ENCODE results near the gene DNAH9. TPM values are rescaled to one million over a fixed set of nuclear protein-coding genes. Genes with fewer than 3 reads are reported as not detected.

Gene DNAH9
- total and polyA plus RNA-seq, 8 donors, result 0.28 to 18.3 (median 0.42) TPM; not detected in 2

- H3K9me3 ChIP-seq, result no peaks in the 10 kb centered on the region
- H3K36me3 ChIP-seq, result no peaks in the 10 kb centered on the region
- WGBS, 5 donors, result 14 to 28% (median 19%) methylated on average over 6 of the region's 6 CpGs
- intact Hi-C loops (cut with DNase I; ENCODE audit: low total_unique reads), result no loop called here
- peaks cover 4 to 15% (median 12%) of the 10 kb centered on the region in 4 donors for H3K4me1 ChIP-seq
- TF ChIP-seq POLR2AphosphoS5 (IDR thresholded peaks at IDR 0.05), result peak in 1 of 3 donors; percentile 11
- TF ChIP-seq POLR2A (IDR thresholded peaks at IDR 0.05), result no peak
- peak overlapping the region in 2 of 5 donors; percentile 20 to 45 for H3K27ac ChIP-seq
- H3K4me3 ChIP-seq, result no peak overlapping the region
- peak; percentile 30 to 82 for DNase-seq
- H3K27me3 ChIP-seq, result peaks cover 0 to 9% (median 3%) of the 10 kb centered on the region in 3 donors
Observed at GRCh38 chr17:11608396-11608795, 10.1 kb downstream of the DNAH9 start.

GRCh38 chr17:11610999-11611566 lies 12.8 kb downstream of the DNAH9 start:
- TF ChIP-seq CTCF (IDR thresholded peaks at IDR 0.05) (no peak), POLR2AphosphoS5 (IDR thresholded peaks at IDR 0.05) (no peak), POLR2A (IDR thresholded peaks at IDR 0.05) (no peak), EP300 (IDR thresholded peaks at IDR 0.05) (no peak)
- H3K27ac ChIP-seq, result no peak overlapping the region
- H3K9me3 ChIP-seq, result no peaks in the 10 kb centered on the region
- H3K27me3 ChIP-seq, result peaks cover 0 to 9% (median 3%) of the 10 kb centered on the region in 3 donors
- intact Hi-C loops (cut with DNase I; ENCODE audit: low total_unique reads), result no loop called here
- peaks cover 4 to 15% (median 12%) of the 10 kb centered on the region in 4 donors for H3K4me1 ChIP-seq
- DNase-seq, result no peak
- WGBS, 5 donors, result 47 to 62% (median 51%) methylated on average over 6 of the region's 6 CpGs
- no peaks in the 10 kb centered on the region for H3K36me3 ChIP-seq
- H3K4me3 ChIP-seq, result no peak overlapping the region

- intact Hi-C loops (cut with DNase I; ENCODE audit: low total_unique reads), result no loop called here
- WGBS, 5 donors, result 40 to 63% (median 60%) methylated on average over 2 of the region's 2 CpGs
- TF ChIP-seq POLR2AphosphoS5 (IDR thresholded peaks at IDR 0.05) (no peak), EP300 (IDR thresholded peaks at IDR 0.05) (no peak), CTCF (IDR thresholded peaks at IDR 0.05) (no peak), POLR2A (IDR thresholded peaks at IDR 0.05) (no peak)
Observed at GRCh38 chr17:11612956-11613355, 14.7 kb downstream of the DNAH9 start.

GRCh38 chr17:11618861-11619566 lies 20.7 kb downstream of the DNAH9 start:
- intact Hi-C loops (cut with DNase I; ENCODE audit: low total_unique reads), result no loop called here
- Histone ChIP-seq H3K27me3 (no peaks in the 10 kb centered on the region), H3K9me3 (no peaks in the 10 kb centered on the region), H3K4me3 (peak overlapping the region in 1 of 4 donors; percentile 7), H3K36me3 (no peaks in the 10 kb centered on the region), H3K27ac (peak overlapping the region; percentile 45 to 85 (median 71)), H3K4me1 (peaks cover 0 to 6% (median 0%) of the 10 kb centered on the region in 4 donors)
- TF ChIP-seq CTCF (IDR thresholded peaks at IDR 0.05), result no peak
- TF ChIP-seq POLR2A (IDR thresholded peaks at IDR 0.05), result no peak
- TF ChIP-seq POLR2AphosphoS5 (IDR thresholded peaks at IDR 0.05), result peak in 1 of 3 donors; percentile 64
- WGBS, 5 donors, result 21 to 57% (median 26%) methylated on average over 8 of the region's 8 CpGs
- peak; percentile 82 to 87 for DNase-seq

More at GRCh38 chr17:11612956-11613355, 14.7 kb downstream of the DNAH9 start:
- DNase-seq, result no peak
- Histone ChIP-seq H3K4me1 (peaks cover 4 to 16% (median 12%) of the 10 kb centered on the region in 4 donors), H3K27ac (no peak overlapping the region), H3K27me3 (peaks cover 0 to 9% (median 3%) of the 10 kb centered on the region in 3 donors), H3K9me3 (no peaks in the 10 kb centered on the region), H3K36me3 (no peaks in the 10 kb centered on the region), H3K4me3 (no peak overlapping the region)
